Natural killer cell (primary cell): ENCODE measurements around the gene DENND5A. TPM values are rescaled to one million over a fixed set of nuclear protein-coding genes. Genes with fewer than 3 reads are reported as not detected.

ENCODE experiments used
- ATAC-seq, 3 donors: fragments of 150-1000 bp in 2 of 3; fragments of 200-7000 bp in 1 of 3; cut with Tn5 transposase; 1 replicate in 1 of 3; 2 replicates in 2 of 3; pipeline ENCODE4 v1.10.0; 2021; ENCODE audit warnings: mild to moderate bottlenecking in 2 of 3, moderate library complexity in 2 of 3
- DNase-seq, 2 donors: peaks; one replicate each; pipeline versions ENCODE4 v3.0.0 to v3.0.0-alpha.2; 2013 to 2021; ENCODE audit warnings: mixed read lengths in 1 of 2
- H3K27ac ChIP-seq: one replicate; pipeline ENCODE4 v1.5.1; 2013; ENCODE audit warnings: mild to moderate bottlenecking, low read length
- H3K27me3 ChIP-seq: one replicate; pipeline ENCODE4 v1.6.1; 2013; ENCODE audit warnings: low read length; ENCODE audit not compliant: control insufficient read depth, insufficient read depth
- H3K36me3 ChIP-seq: one replicate; pipeline ENCODE4 v1.6.1; 2013; ENCODE audit warnings: low read length; ENCODE audit not compliant: control insufficient read depth, insufficient read depth
- H3K4me1 ChIP-seq: one replicate; pipeline ENCODE4 v1.6.1; 2013; ENCODE audit warnings: low read length; ENCODE audit not compliant: control insufficient read depth, insufficient read depth
- H3K4me3 ChIP-seq: one replicate; pipeline ENCODE4 v1.5.1; 2013; ENCODE audit warnings: low read length
- H3K9me3 ChIP-seq: one replicate; pipeline ENCODE4 v1.6.1; 2013; ENCODE audit warnings: low read length; ENCODE audit not compliant: control insufficient read depth, insufficient read depth
- H3K27ac Mint-ChIP-seq, 2 donors: one replicate each; pipeline ENCODE4 v1.8.0; 2022; ENCODE audit warnings: mild to moderate bottlenecking in 2 of 2, mixed read lengths in 2 of 2, moderate library complexity in 1 of 2
- H3K27me3 Mint-ChIP-seq, 2 donors: one replicate each; pipeline ENCODE4 v1.8.0; 2022; ENCODE audit warnings: low read depth in 2 of 2, mixed read lengths in 2 of 2
- H3K36me3 Mint-ChIP-seq: one replicate; pipeline ENCODE4 v1.8.0; 2022; ENCODE audit warnings: mixed read lengths
- H3K4me1 Mint-ChIP-seq, 2 donors: one replicate each; pipeline ENCODE4 v1.8.0; 2022; ENCODE audit warnings: mixed read lengths in 2 of 2
- H3K4me3 Mint-ChIP-seq: one replicate; pipeline ENCODE4 v1.8.0; 2022; ENCODE audit warnings: mild to moderate bottlenecking, moderate library complexity, mixed read lengths
- H3K9me3 Mint-ChIP-seq, 2 donors: one replicate each; pipeline ENCODE4 v1.8.0; 2022; ENCODE audit warnings: mixed read lengths in 2 of 2
- WGBS: methylation state at CpG from one replicate; pipeline ENCODE4 v1.1.7; 2013; ENCODE audit warnings: missing lambda C conversion rate; ENCODE audit not compliant: insufficient coverage; 5-methylcytosine and 5-hydroxymethylcytosine counted together
- intact Hi-C: fragments of 100-400 bp; cut with micrococcal nuclease; formaldehyde crosslinking; loops from one replicate; pipeline ENCODE4 v1.14.2; 2022
- total RNA-seq, 4 donors: library from RNA; stranded (reverse); fragments of 120-200 nt in 1 of 4; gene quantifications; one replicate each; pipeline versions ENCODE4 v1.2.3 to v1.2.4, GENCODE V29; 2013 to 2022
- TF ChIP-seq, protein P1 (sequence below): fragments of 200-600 bp; IDR thresholded peaks from one replicate; pipeline ENCODE4 v1.8.0; 2022; ENCODE audit warnings: antibody characterized with exemption

Gene DENND5A
- 10 to 100 TPM; 23.8 to 42.5 (median 38.7) TPM for total RNA-seq
- total RNA-seq (2013) = 56.1 TPM

- TF ChIP-seq, protein P1, sequence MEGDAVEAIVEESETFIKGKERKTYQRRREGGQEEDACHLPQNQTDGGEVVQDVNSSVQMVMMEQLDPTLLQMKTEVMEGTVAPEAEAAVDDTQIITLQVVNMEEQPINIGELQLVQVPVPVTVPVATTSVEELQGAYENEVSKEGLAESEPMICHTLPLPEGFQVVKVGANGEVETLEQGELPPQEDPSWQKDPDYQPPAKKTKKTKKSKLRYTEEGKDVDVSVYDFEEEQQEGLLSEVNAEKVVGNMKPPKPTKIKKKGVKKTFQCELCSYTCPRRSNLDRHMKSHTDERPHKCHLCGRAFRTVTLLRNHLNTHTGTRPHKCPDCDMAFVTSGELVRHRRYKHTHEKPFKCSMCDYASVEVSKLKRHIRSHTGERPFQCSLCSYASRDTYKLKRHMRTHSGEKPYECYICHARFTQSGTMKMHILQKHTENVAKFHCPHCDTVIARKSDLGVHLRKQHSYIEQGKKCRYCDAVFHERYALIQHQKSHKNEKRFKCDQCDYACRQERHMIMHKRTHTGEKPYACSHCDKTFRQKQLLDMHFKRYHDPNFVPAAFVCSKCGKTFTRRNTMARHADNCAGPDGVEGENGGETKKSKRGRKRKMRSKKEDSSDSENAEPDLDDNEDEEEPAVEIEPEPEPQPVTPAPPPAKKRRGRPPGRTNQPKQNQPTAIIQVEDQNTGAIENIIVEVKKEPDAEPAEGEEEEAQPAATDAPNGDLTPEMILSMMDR = no peak
- Histone ChIP-seq H3K9me3 (no peaks in the 10 kb centered on the region), H3K27me3 (no peaks in the 10 kb centered on the region), H3K4me1 (peaks cover 23% of the 10 kb centered on the region), H3K27ac (peak within 1 kb of the TSS; percentile 73), H3K36me3 (no peaks in the 10 kb centered on the region), H3K4me3 (peak within 1 kb of the TSS; percentile 85)
- Mint-ChIP-seq H3K27me3 (peaks cover 0 to 5% of the 10 kb centered on the region in 2 donors), H3K4me3 (peak within 1 kb of the TSS; percentile 94), H3K36me3 (no peaks in the 10 kb centered on the region), H3K4me1 (peaks cover 17 to 27% of the 10 kb centered on the region in 2 donors), H3K9me3 (no peaks in the 10 kb centered on the region), H3K27ac (peak within 1 kb of the TSS; percentile 93 to 94)
- ATAC-seq (peak; percentile 55 to 76 (median 65)), DNase-seq (peak; percentile 48 to 70)
- intact Hi-C loops = no loop called here
- 11% methylated on average over 62 of the region's 63 CpGs for WGBS
Observed at GRCh38 chr11:9265211-9266131, at the start of gene DENND5A. DENND5A (minus strand) TSS chr11:9265350; CDS start chr11:9265069, 281 bp downstream.

- TF ChIP-seq, protein P1 = no peak
Observed at GRCh38 chr11:9314291-9315077, 49.3 kb upstream of the DENND5A start, which contains the start of gene TMEM41B. TMEM41B (minus strand) TSS chr11:9314593; CDS start chr11:9314441, 152 bp downstream.

GRCh38 chr11:9313648-9314290, 48.6 kb upstream of the DENND5A start:
- TF ChIP-seq, protein P1 = no peak
- WGBS = 2% methylated on average over 26 of the region's 27 CpGs

More at GRCh38 chr11:9314291-9315077, 49.3 kb upstream of the DENND5A start, which contains the start of gene TMEM41B:
- Histone ChIP-seq H3K27me3 (no peaks in the 10 kb centered on the region), H3K4me3 (peak within 1 kb of the TSS; percentile 97), H3K36me3 (no peaks in the 10 kb centered on the region), H3K27ac (peak within 1 kb of the TSS; percentile 94), H3K9me3 (no peaks in the 10 kb centered on the region), H3K4me1 (peaks cover 17% of the 10 kb centered on the region)
- intact Hi-C loops = loop anchor here (1.0 to 2.0 kb wide), 5 partner anchors 34 to 146 kb away; partner anchors contain the start of gene IPO7
- Mint-ChIP-seq H3K36me3 (no peaks in the 10 kb centered on the region), H3K9me3 (no peaks in the 10 kb centered on the region), H3K4me1 (peaks cover 35% of the 10 kb centered on the region in 2 donors), H3K27ac (peak within 1 kb of the TSS; percentile 94 to 100), H3K27me3 (peaks cover 14 to 19% of the 10 kb centered on the region in 2 donors), H3K4me3 (peak within 1 kb of the TSS; percentile 99)
- DNase-seq = peak; percentile 98 to 99
- WGBS = under 1% methylated on average over 71 of the region's 71 CpGs
- ATAC-seq = peak; percentile 90 to 99 (median 95)

More at GRCh38 chr11:9313648-9314290, 48.6 kb upstream of the DENND5A start:
- ATAC-seq (peak; percentile 3 to 15 (median 9)), DNase-seq (peak in 1 of 2 donors; percentile 61)
- Histone ChIP-seq H3K9me3 (no peaks in the 10 kb centered on the region), H3K27me3 (no peaks in the 10 kb centered on the region), H3K4me3 (peak overlapping the region; percentile 97), H3K4me1 (peaks cover 17% of the 10 kb centered on the region), H3K27ac (peak overlapping the region; percentile 88), H3K36me3 (no peaks in the 10 kb centered on the region)
- H3K9me3 Mint-ChIP-seq = no peaks in the 10 kb centered on the region
- H3K27me3 Mint-ChIP-seq = peaks cover 12 to 15% of the 10 kb centered on the region in 2 donors
- no peaks in the 10 kb centered on the region for H3K36me3 Mint-ChIP-seq
- H3K4me1 Mint-ChIP-seq = peaks cover 35% of the 10 kb centered on the region in 2 donors
- peak overlapping the region; percentile 99 for H3K4me3 Mint-ChIP-seq
- intact Hi-C loops = loop anchor here (1.0 to 2.0 kb wide), 4 partner anchors 33 to 147 kb away; partner anchors contain the start of gene IPO7
- peak overlapping the region; percentile 94 to 100 for H3K27ac Mint-ChIP-seq
